Tibial artery (tissue), 4 donors: ENCODE results near the gene AGBL5.
A peak's percentile ranks its signal among the peaks of the same experiment; 100 is the strongest.

Experiments
- DNase-seq, 2 donors: peaks; one replicate each; pipeline ENCODE4 v3.0.0-alpha.2; 2019
- H3K27ac ChIP-seq, 2 donors: fragments of 200-600 bp; sonication (generic) in 1 of 2; 1 replicate in 1 of 2; 2 replicates in 1 of 2; pipeline ENCODE4 v1.5.1; 2018 to 2019; ENCODE audit warnings: mild to moderate bottlenecking in 1 of 2
- H3K27me3 ChIP-seq, 2 donors: fragments of 200-600 bp; sonication (generic) in 1 of 2; one replicate each; pipeline versions ENCODE4 v1.5.1 to v1.6.0; 2016 to 2019
- H3K36me3 ChIP-seq, 3 donors: fragments of 200-600 bp; sonication (generic) in 2 of 3; one replicate each; pipeline ENCODE4 v1.5.1; 2016 to 2019; ENCODE audit warnings: mild to moderate bottlenecking in 2 of 3
- H3K4me1 ChIP-seq, 4 donors: fragments of 200-600 bp; sonication (generic) in 2 of 4; 1 replicate in 3 of 4; 2 replicates in 1 of 4; pipeline ENCODE4 v1.5.1; 2016 to 2019
- H3K4me3 ChIP-seq, 2 donors: fragments of 200-600 bp; sonication (generic) in 1 of 2; 1 replicate in 1 of 2; 2 replicates in 1 of 2; pipeline ENCODE4 v1.5.1; 2018 to 2019; ENCODE audit warnings: mild to moderate bottlenecking in 2 of 2
- H3K9me3 ChIP-seq, 3 donors: fragments of 200-600 bp; sonication (generic) in 1 of 3; one replicate each; pipeline ENCODE4 v1.5.1; 2016 to 2019
- intact Hi-C: fragments of 100-400 bp; cut with DNase I; formaldehyde crosslinking; loops from one replicate; pipeline ENCODE4 v1.15.0; 2023; ENCODE audit warnings: low total_unique reads
- TF ChIP-seq, protein P1 (sequence below), 2 experiments: fragments of 200-600 bp in 1 of 2; fragments of 450-650 bp in 1 of 2; IDR thresholded peaks; one replicate each; pipeline ENCODE4 v1.5.1; 2017 to 2019; ENCODE audit warnings: antibody characterized with exemption in 2 of 2, mild to moderate bottlenecking in 1 of 2, moderate library complexity in 1 of 2

The AGBL5 gene

DNA sequence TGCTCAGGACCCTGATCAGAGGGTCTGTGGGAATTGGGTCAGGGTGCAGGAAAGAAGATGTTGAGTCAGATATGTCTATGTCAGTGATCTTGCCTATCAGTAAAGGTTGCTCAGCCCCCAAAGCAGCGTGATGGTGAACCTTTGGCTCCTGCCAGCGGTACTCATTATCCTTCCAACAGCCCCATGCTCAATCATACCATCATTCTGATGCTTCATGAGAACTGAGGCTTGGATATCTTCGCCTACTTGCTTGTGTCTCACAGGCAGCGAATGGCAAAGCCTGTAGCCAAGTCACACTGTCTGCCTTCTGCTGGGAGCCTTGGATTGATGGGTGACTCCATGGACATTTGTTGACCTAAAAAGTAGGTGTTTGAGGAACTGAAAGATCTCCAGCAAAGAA is 37.7 kb upstream of the AGBL5 start:
- Histone ChIP-seq H3K27me3 (no peaks in the 10 kb centered on the region), H3K4me1 (peaks cover 0 to 18% (median 8%) of the 10 kb centered on the region in 4 donors), H3K4me3 (no peak overlapping the region), H3K27ac (no peak overlapping the region), H3K9me3 (no peaks in the 10 kb centered on the region), H3K36me3 (no peaks in the 10 kb centered on the region)
- intact Hi-C loops, result no loop called here
- peak in 1 of 2 donors; percentile 13 for DNase-seq
- TF ChIP-seq, protein P1, sequence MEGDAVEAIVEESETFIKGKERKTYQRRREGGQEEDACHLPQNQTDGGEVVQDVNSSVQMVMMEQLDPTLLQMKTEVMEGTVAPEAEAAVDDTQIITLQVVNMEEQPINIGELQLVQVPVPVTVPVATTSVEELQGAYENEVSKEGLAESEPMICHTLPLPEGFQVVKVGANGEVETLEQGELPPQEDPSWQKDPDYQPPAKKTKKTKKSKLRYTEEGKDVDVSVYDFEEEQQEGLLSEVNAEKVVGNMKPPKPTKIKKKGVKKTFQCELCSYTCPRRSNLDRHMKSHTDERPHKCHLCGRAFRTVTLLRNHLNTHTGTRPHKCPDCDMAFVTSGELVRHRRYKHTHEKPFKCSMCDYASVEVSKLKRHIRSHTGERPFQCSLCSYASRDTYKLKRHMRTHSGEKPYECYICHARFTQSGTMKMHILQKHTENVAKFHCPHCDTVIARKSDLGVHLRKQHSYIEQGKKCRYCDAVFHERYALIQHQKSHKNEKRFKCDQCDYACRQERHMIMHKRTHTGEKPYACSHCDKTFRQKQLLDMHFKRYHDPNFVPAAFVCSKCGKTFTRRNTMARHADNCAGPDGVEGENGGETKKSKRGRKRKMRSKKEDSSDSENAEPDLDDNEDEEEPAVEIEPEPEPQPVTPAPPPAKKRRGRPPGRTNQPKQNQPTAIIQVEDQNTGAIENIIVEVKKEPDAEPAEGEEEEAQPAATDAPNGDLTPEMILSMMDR (IDR thresholded peaks at IDR 0.05), result no peak

DNA sequence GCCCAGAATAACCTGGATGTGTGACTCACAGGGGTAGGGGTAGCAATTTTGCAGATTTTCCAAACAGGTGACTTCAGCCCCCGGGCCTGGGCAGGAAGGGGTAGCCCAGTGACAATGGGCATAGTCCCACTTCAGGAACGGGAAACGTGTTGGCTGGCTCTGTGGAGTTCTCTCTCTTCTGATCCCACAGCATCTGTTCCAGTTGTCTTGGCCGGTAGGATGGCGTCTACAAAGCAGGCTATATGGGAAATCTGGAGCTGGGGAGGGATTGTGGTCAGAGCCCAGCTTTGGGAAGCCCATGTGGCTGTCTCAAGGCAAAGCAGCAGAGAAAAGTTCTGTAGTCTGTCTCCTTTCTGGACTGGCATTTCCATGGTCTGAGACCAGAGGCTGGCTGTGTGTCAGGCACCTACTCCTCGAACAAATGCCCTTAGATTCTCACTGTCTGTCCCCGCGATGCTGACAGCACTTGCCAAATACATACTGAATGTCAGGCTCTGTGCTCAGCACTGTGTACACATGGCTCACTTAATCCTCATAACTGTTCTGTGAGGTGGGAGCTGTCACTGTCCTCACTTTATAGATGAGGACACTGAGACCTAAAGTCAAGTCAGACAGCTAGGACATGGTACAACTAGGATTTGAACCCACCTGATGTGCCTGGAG is 36.6 kb upstream of the AGBL5 start:
- intact Hi-C loops, result loop anchor here (5.0 kb wide), 1 partner anchor 53 kb away; no protein-coding TSS in a partner anchor
- Histone ChIP-seq H3K27me3 (no peaks in the 10 kb centered on the region), H3K27ac (no peak overlapping the region), H3K4me1 (peaks cover 0 to 23% (median 11%) of the 10 kb centered on the region in 4 donors), H3K4me3 (no peak overlapping the region), H3K36me3 (no peaks in the 10 kb centered on the region), H3K9me3 (no peaks in the 10 kb centered on the region)
- TF ChIP-seq, protein P1 (IDR thresholded peaks at IDR 0.05), result no peak
- peak in 1 of 2 donors; percentile 21 for DNase-seq

DNA sequence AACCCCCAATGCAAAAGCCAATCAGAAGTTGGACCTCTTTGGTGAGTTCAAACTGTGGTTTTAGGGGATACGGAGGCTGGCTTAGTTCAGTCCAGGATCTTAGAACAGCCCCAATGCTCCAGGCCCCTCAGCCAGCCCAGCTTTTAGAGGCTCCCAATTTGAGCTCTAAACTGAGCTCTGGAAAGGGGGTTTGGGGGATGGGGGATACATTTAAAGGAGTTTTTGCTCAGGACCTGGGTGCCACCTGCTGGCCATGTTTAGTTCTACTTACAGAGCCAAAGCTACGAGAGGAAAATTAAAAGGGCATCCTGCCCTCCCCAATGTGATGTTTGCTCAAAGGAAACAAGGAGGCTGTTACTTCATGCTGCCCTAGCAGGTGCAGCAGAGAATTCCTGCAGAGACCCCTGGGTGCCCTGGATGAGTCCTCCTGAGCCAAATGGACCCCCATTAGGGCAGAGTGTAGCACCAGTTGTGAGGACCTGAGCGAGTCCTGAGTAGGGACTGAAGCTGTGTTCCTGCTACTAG is 34.6 kb upstream of the AGBL5 start:
- no peaks in the 10 kb centered on the region for H3K36me3 ChIP-seq
- H3K9me3 ChIP-seq, result no peaks in the 10 kb centered on the region
- TF ChIP-seq, protein P1 (IDR thresholded peaks at IDR 0.05), result peak; percentile 61 to 68
- no peaks in the 10 kb centered on the region for H3K27me3 ChIP-seq
- intact Hi-C loops, result loop anchor here (5.0 kb wide), 1 partner anchor 55 kb away; no protein-coding TSS in a partner anchor
- H3K4me3 ChIP-seq, result no peak overlapping the region
- DNase-seq, result peak in 1 of 2 donors; percentile 64
- no peak overlapping the region for H3K27ac ChIP-seq
- H3K4me1 ChIP-seq, result peaks cover 0 to 29% (median 14%) of the 10 kb centered on the region in 4 donors

DNA sequence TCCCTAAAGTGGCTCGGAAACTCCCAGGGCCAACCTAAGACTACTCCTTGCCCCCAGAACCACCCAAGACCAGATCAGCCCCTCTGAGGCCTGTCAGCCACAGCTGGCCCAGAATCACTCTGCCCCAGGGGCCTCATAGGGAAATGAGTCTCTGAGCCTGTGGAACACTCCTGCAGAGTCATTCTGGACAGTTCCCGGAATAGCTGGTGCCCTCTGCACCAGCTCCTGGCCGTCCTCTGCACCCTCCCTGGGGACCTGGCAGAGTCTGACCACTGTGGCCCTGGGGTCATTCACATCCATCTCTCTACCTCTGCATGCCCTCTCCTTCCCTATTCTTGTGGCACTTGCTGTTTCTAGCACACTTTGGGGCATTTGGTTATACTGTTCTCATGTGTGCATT is 33.3 kb upstream of the AGBL5 start:
- H3K27ac ChIP-seq, result no peak overlapping the region
- peaks cover 0 to 29% (median 14%) of the 10 kb centered on the region in 4 donors for H3K4me1 ChIP-seq
- H3K4me3 ChIP-seq, result no peak overlapping the region
- TF ChIP-seq, protein P1 (IDR thresholded peaks at IDR 0.05), result no peak
- intact Hi-C loops, result loop anchor here (5.0 kb wide), 1 partner anchor 56 kb away; no protein-coding TSS in a partner anchor
- no peaks in the 10 kb centered on the region for H3K27me3 ChIP-seq
- peaks cover 2 to 11% (median 5%) of the 10 kb centered on the region in 3 donors for H3K36me3 ChIP-seq
- DNase-seq, result peak in 1 of 2 donors; percentile 44
- H3K9me3 ChIP-seq, result no peaks in the 10 kb centered on the region

DNA sequence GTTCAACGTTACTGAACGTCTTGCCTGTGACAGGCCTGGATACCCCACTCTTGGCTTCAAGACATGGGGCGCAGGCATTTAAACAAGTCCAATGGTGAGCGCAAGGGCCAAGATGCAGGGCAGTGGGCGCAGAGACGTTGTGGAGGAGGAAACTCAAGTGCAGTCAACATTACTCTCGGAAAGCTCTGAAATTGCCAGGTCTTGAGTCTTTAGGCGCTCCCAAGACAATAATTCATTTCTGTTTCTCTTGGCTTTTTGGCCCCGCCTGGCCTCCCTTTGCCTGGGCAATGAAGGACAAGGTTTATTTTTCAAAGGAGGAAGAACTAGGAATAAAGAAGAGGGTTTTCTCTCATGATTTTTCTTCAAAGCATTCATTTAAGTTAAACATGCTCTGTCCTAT is 32.0 kb upstream of the AGBL5 start:
- Histone ChIP-seq H3K4me1 (peaks cover 0 to 29% (median 14%) of the 10 kb centered on the region in 4 donors), H3K27me3 (no peaks in the 10 kb centered on the region)

More for the DNA sequence above, 32.0 kb upstream of the AGBL5 start:
- intact Hi-C loops, result loop anchor here (5.0 kb wide), 1 partner anchor 57 kb away; no protein-coding TSS in a partner anchor
- H3K27ac ChIP-seq, result no peak overlapping the region
- TF ChIP-seq, protein P1 (IDR thresholded peaks at IDR 0.05), result no peak
- DNase-seq, result peak in 1 of 2 donors; percentile 54
- H3K9me3 ChIP-seq, result no peaks in the 10 kb centered on the region
- H3K36me3 ChIP-seq, result peaks cover 8 to 24% (median 18%) of the 10 kb centered on the region in 3 donors
- H3K4me3 ChIP-seq, result no peak overlapping the region
